K562 (cell line): ENCODE results near the gene SLC11A1. TPM values are rescaled to one million over a fixed set of nuclear protein-coding genes. Genes with fewer than 3 reads are reported as not detected.
A peak's percentile ranks its signal among the peaks of the same experiment; 100 is the strongest.

Experiments used
- DIDO1 ChIP-seq: fragments of 450-650 bp; IDR thresholded peaks from 2 replicates; pipeline ENCODE4 v1.6.1; 2016; ENCODE audit warnings: low read depth, missing biosample characterization, missing genetic modification characterization
- EP400 ChIP-seq: fragments of 450-650 bp; IDR thresholded peaks from 2 replicates; pipeline ENCODE4 v1.6.1; 2017; ENCODE audit warnings: antibody characterized with exemption, mild to moderate bottlenecking, moderate library complexity
- ETV1 ChIP-seq: fragments of 450-650 bp; conservative IDR thresholded peaks from 2 replicates; pipeline ENCODE4 v1.6.1; 2016; ENCODE audit warnings: missing genetic modification characterization, control low read depth, low read depth, missing compliant biosample characterization
- FOXM1 ChIP-seq, 2 experiments: fragments of 450-650 bp in 1 of 2; sonication (generic) in 1 of 2; formaldehyde crosslinking in 1 of 2; IDR thresholded peaks; 2 replicates each; pipeline versions ENCODE4 v1.6.1 to v1.9.0; 2017 to 2022; ENCODE audit warnings: low read depth in 2 of 2, mild to moderate bottlenecking in 2 of 2, missing genetic modification reagents in 1 of 2, moderate library complexity in 1 of 2
- HNRNPUL1 ChIP-seq: fragments of 200-400 bp; formaldehyde crosslinking; IDR thresholded peaks from 2 replicates; pipeline ENCODE4 v1.6.1; 2017; ENCODE audit warnings: low read length
- MCM3 ChIP-seq: fragments of 450-650 bp; IDR thresholded peaks from 2 replicates; pipeline ENCODE4 v1.6.1; 2016
- MXI1 ChIP-seq: IDR thresholded peaks from 2 replicates; pipeline ENCODE4 v1.6.1; 2011; ENCODE audit warnings: low read depth, mild to moderate bottlenecking, improper control_type of control experiment, low read length
- NCOA1 ChIP-seq: fragments of 450-650 bp; IDR thresholded peaks from 2 replicates; pipeline ENCODE4 v1.6.1; 2016; ENCODE audit warnings: low read depth
- PCBP2 ChIP-seq: fragments of 200-400 bp; formaldehyde crosslinking; IDR thresholded peaks from 2 replicates; pipeline ENCODE4 v1.6.1; 2018; ENCODE audit warnings: low read length, low read depth, mild to moderate bottlenecking, moderate library complexity; ENCODE audit not compliant: poor library complexity, severe bottlenecking
- PHTF2 ChIP-seq: fragments of 250-450 bp; sonication (Bioruptor Pico); IDR thresholded peaks from 2 replicates; pipeline ENCODE4 v1.5.0; 2021; ENCODE audit warnings: mild to moderate bottlenecking
- POLR2AphosphoS5 ChIP-seq: IDR thresholded peaks from 2 replicates; pipeline ENCODE4 v1.6.1; 2011; ENCODE audit warnings: mild to moderate bottlenecking, low read depth, low read length, moderate library complexity; ENCODE audit not compliant: control insufficient read depth, insufficient read depth
- POLR2B ChIP-seq: fragments of 450-650 bp; IDR thresholded peaks from 2 replicates; pipeline ENCODE4 v1.6.1; 2018; ENCODE audit warnings: low read depth; ENCODE audit not compliant: partially characterized antibody
- POLR2G ChIP-seq: fragments of 200-400 bp; formaldehyde crosslinking; IDR thresholded peaks from 2 replicates; pipeline ENCODE4 v1.6.1; 2017; ENCODE audit warnings: low read depth, mild to moderate bottlenecking, antibody characterized with exemption, low read length, moderate library complexity
- YY1 ChIP-seq, 3 experiments: IDR thresholded peaks; 2 replicates each; pipeline ENCODE4 v1.6.1; 2011; ENCODE audit warnings: low read length in 2 of 3, mild to moderate bottlenecking in 2 of 3, moderate library complexity in 2 of 3, borderline replicate concordance in 1 of 3, control low read depth in 1 of 3, low read depth in 1 of 3; ENCODE audit not compliant: insufficient read depth in 3 of 3, insufficient replicate concordance in 2 of 3, control insufficient read depth in 1 of 3, insufficient read length in 1 of 3; ENCODE audit errors: extremely low read depth in 1 of 3
- ZKSCAN8 ChIP-seq: fragments of 200-800 bp; sonication (Bioruptor generic); IDR thresholded peaks from 2 replicates; pipeline ENCODE4 v1.6.1; 2016; ENCODE audit warnings: missing genetic modification characterization, missing compliant biosample characterization
- ZNF175 ChIP-seq: fragments of 200-800 bp; sonication (Bioruptor generic); IDR thresholded peaks from 2 replicates; pipeline ENCODE4 v1.6.1; 2016; ENCODE audit warnings: low read depth, mild to moderate bottlenecking, missing genetic modification characterization, missing compliant biosample characterization
- ZNF384 ChIP-seq: IDR thresholded peaks from 2 replicates; pipeline ENCODE4 v1.6.1; 2012; ENCODE audit warnings: low read depth, low read length, improper control_type of control experiment
- polyA plus RNA-seq, 8 experiments: library from polyadenylated mRNA; depleted of rRNA in 4 of 8; stranded (reverse) in 5 of 8; unstranded in 3 of 8; fragments of >200 nt; fragmentation: Nextera tagmentation in 2 of 8; fragmentation: Illumina TruSeq in 1 of 8; extraction: Ambion mirVana in 2 of 8; extraction: Trizol in 1 of 8; gene quantifications; 2 replicates each; pipeline versions ENCODE4 v1.2.1 to v1.2.3, GENCODE V29; 2011 to 2014; ENCODE audit warnings: inconsistent platforms in 1 of 8, missing spikeins in 1 of 8
- total RNA-seq, 7 experiments: library from RNA; depleted of rRNA in 6 of 7; stranded (reverse); fragments of >200 nt in 6 of 7; fragmentation: Illumina TruSeq in 2 of 7; extraction: Trizol in 2 of 7; gene quantifications; 2 replicates each; pipeline versions ENCODE4 v1.2.1 to v1.2.3, GENCODE V29; 2011 to 2021; ENCODE audit warnings: low replicate concordance in 1 of 7
- TF ChIP-seq, protein P1 (sequence below), 3 experiments: IDR thresholded peaks in 2 of 3; conservative IDR thresholded peaks in 1 of 3; 2 replicates each; pipeline ENCODE4 v1.5.1; 2011 to 2012; ENCODE audit warnings: low read length in 3 of 3, mild to moderate bottlenecking in 3 of 3, control low read depth in 2 of 3, improper control_type of control experiment in 1 of 3, inconsistent platforms in 1 of 3, low read depth in 1 of 3, mixed read lengths in 1 of 3, moderate library complexity in 1 of 3; ENCODE audit not compliant: insufficient read depth in 2 of 3
- TF ChIP-seq, protein P2 (sequence below): sonication (generic); formaldehyde crosslinking; IDR thresholded peaks from 2 replicates; pipeline ENCODE4 v1.5.0; 2020; ENCODE audit warnings: missing genetic modification reagents
- TF ChIP-seq, protein P3 (sequence below): fragments of 450-650 bp; IDR thresholded peaks from 2 replicates; pipeline ENCODE4 v1.6.1; 2016; ENCODE audit warnings: mild to moderate bottlenecking

SLC11A1 gene
- total and polyA plus RNA-seq, 9 of the 15 experiments (the other 6 are each of a cell fraction or from before 2014, with no cell fraction given): 0.35 to 1.6 (median 0.65) TPM

DNA sequence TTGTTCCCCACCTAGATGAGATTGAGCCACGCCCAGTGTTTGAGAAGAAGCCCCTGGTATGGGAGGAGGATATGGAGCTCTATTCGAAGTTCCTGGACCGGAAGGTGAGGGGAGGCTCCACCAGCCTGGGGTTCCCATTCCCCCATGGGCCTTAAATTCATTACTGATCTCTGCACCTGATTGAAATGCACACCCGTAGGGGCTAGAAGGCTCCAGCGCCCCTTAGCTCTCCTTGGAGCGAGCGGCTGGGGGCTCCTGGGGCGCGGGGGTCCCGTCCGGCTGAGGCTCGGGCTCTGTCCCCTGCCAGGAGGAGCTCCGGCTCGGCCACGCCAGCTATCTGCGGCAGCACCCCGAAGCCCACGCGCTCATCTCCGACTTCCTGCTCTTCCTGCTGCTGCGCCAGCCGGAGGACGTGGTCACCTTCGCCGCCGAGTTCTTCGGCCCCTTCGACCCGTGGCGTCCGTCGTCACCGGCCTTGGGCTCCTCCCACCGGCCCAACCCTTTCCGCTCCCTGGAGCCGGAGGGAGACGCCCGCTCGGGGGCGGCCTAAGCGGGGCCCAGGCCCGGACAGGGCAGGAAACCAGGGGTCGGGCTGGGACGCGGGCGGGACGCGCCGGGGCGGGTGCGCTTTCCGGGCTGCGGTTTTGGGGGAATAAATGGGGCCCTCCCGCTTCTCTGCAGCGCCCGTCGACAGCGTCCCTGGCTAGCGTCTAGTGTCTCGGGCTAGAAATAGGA is 14.5 kb upstream of the SLC11A1 start (continued):
- TF ChIP-seq, protein P1, sequence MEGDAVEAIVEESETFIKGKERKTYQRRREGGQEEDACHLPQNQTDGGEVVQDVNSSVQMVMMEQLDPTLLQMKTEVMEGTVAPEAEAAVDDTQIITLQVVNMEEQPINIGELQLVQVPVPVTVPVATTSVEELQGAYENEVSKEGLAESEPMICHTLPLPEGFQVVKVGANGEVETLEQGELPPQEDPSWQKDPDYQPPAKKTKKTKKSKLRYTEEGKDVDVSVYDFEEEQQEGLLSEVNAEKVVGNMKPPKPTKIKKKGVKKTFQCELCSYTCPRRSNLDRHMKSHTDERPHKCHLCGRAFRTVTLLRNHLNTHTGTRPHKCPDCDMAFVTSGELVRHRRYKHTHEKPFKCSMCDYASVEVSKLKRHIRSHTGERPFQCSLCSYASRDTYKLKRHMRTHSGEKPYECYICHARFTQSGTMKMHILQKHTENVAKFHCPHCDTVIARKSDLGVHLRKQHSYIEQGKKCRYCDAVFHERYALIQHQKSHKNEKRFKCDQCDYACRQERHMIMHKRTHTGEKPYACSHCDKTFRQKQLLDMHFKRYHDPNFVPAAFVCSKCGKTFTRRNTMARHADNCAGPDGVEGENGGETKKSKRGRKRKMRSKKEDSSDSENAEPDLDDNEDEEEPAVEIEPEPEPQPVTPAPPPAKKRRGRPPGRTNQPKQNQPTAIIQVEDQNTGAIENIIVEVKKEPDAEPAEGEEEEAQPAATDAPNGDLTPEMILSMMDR (IDR thresholded peaks at IDR 0.05 in 2 of 3, conservative IDR thresholded peaks at IDR 0.05 in 1 of 3; ENCODE audit: insufficient read depth in 2 of 3, low read depth in 1 of 3, low read length in 3 of 3): peak in 2 of 3 experiments; percentile 16 to 28; a peak in 2 of 6 replicates
- TF ChIP-seq POLR2G: peak; percentile 97
- TF ChIP-seq MCM3: no peak
- no peak for TF ChIP-seq FOXM1 (IDR thresholded peaks at IDR 0.05; ENCODE audit: low read depth)
- TF ChIP-seq FOXM1 (CRISPR knock-in tag; IDR thresholded peaks at IDR 0.05; ENCODE audit: low read depth): no peak
- TF ChIP-seq DIDO1 (tag): no peak
- no peak for TF ChIP-seq PHTF2 (CRISPR knock-in tag)
- TF ChIP-seq ZKSCAN8 (CRISPR knock-in tag): no peak
- TF ChIP-seq EP400: peak; percentile 83
- TF ChIP-seq ZNF175 (CRISPR knock-in tag): no peak
- TF ChIP-seq NCOA1: no peak
- TF ChIP-seq, protein P2, sequence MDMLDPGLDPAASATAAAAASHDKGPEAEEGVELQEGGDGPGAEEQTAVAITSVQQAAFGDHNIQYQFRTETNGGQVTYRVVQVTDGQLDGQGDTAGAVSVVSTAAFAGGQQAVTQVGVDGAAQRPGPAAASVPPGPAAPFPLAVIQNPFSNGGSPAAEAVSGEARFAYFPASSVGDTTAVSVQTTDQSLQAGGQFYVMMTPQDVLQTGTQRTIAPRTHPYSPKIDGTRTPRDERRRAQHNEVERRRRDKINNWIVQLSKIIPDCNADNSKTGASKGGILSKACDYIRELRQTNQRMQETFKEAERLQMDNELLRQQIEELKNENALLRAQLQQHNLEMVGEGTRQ: no peak
- peak; percentile 81 for TF ChIP-seq POLR2B
- peak; percentile 55 for TF ChIP-seq ETV1
- TF ChIP-seq HNRNPUL1: no peak
- 0 out of 2 replicates have a peak, but pooled peaks have one; percentile 35 for TF ChIP-seq MXI1
- TF ChIP-seq YY1 (IDR thresholded peaks at IDR 0.05; ENCODE audit: borderline replicate concordance in 1 of 3, control insufficient read depth in 1 of 3, extremely low read depth in 1 of 3, insufficient read depth in 3 of 3, insufficient read length in 1 of 3, insufficient replicate concordance in 2 of 3, low read depth in 1 of 3, low read length in 2 of 3): peak in 2 of 3 experiments; percentile 68 to 69
- TF ChIP-seq, protein P3, sequence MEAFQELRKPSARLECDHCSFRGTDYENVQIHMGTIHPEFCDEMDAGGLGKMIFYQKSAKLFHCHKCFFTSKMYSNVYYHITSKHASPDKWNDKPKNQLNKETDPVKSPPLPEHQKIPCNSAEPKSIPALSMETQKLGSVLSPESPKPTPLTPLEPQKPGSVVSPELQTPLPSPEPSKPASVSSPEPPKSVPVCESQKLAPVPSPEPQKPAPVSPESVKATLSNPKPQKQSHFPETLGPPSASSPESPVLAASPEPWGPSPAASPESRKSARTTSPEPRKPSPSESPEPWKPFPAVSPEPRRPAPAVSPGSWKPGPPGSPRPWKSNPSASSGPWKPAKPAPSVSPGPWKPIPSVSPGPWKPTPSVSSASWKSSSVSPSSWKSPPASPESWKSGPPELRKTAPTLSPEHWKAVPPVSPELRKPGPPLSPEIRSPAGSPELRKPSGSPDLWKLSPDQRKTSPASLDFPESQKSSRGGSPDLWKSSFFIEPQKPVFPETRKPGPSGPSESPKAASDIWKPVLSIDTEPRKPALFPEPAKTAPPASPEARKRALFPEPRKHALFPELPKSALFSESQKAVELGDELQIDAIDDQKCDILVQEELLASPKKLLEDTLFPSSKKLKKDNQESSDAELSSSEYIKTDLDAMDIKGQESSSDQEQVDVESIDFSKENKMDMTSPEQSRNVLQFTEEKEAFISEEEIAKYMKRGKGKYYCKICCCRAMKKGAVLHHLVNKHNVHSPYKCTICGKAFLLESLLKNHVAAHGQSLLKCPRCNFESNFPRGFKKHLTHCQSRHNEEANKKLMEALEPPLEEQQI: no peak
- TF ChIP-seq ZNF384: 0 out of 2 replicates have a peak, but pooled peaks have one; percentile 27
- TF ChIP-seq PCBP2: no peak
- TF ChIP-seq POLR2AphosphoS5: peak; percentile 86
